ENCODE data around the gene NTSR1.

DNA sequence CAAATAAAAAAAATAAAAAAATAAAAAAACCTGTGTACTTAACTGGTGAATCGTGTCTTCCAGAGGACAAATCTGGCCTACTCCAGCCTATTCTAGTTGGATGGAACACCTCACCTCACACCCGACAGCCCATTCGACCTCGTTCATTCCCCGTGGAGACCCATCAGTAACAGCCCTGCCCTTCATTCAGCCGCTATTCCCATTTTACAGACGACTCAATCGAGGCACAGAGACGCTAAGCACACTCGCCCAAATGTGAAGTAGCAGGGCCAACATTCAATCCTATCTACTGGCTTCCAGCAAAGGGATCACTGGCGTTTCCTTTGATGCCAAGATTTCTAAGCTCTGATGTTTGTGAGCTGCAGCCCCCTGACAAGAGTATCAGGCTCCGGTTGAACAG, 1.8 kb upstream of the NTSR1 start:
- TF ChIP-seq CTCF (IDR thresholded peaks at IDR 0.05; ENCODE audit: low read depth, low read length) (no peak), EZH2phosphoT487 (IDR thresholded peaks at IDR 0.05; ENCODE audit: low read depth) (no peak)

Data from OCI-LY3 (cell line).